OCI-LY7 (cell line): ENCODE results near the gene TRPM2. TPM values are rescaled to one million over a fixed set of nuclear protein-coding genes. Genes with fewer than 3 reads are reported as not detected.

Source experiments
- BruUV-seq: library from RNA; stranded (reverse); fragments of 400-500 nt; replicated peaks from 2 replicates; lab custom pipeline; 2021; lab: Mats Ljungman, UMichigan
- CTCF ChIA-PET: fragments of 300-600 bp; sonication (Branson Sonifier 250); formaldehyde crosslinking; loops from one replicate; lab custom pipeline; 2022; ENCODE audit warnings: antibody characterized with exemption; ENCODE audit not compliant: unreplicated experiment; lab: Charles Lee
- POLR2A ChIA-PET: fragments of 300-600 bp; sonication (Branson Sonifier 250); formaldehyde crosslinking; loops from one replicate; lab custom pipeline; 2022; ENCODE audit warnings: antibody characterized with exemption; lab: Charles Lee
- DNase-seq: peaks from one replicate; pipeline ENCODE4 v3.0.0-alpha.2; 2015; ENCODE audit warnings: low spot score
- H2AFZ ChIP-seq: fragments of 200-600 bp; sonication (generic), shearing (Covaris generic); 2 replicates; pipeline ENCODE4 v1.6.1; 2014; ENCODE audit warnings: mild to moderate bottlenecking, antibody characterized with exemption, low read length, moderate library complexity
- H3K27ac ChIP-seq: fragments of 200-600 bp; sonication (generic); 2 replicates; pipeline ENCODE4 v1.5.1; 2014; ENCODE audit warnings: mixed run types, low read depth, mild to moderate bottlenecking, moderate library complexity, low read length, inconsistent platforms; ENCODE audit not compliant: poor library complexity, severe bottlenecking
- H3K36me3 ChIP-seq: fragments of 200-600 bp; sonication (generic); 2 replicates; pipeline ENCODE4 v1.6.1; 2014; ENCODE audit warnings: mild to moderate bottlenecking, antibody characterized with exemption, low read length, moderate library complexity, mixed read lengths; ENCODE audit not compliant: insufficient read depth
- H3K4me1 ChIP-seq: fragments of 200-600 bp; sonication (generic); 2 replicates; pipeline ENCODE4 v1.5.1; 2014; ENCODE audit warnings: mild to moderate bottlenecking, low read length; ENCODE audit not compliant: insufficient read depth, poor library complexity, severe bottlenecking
- H3K4me2 ChIP-seq: fragments of 200-600 bp; sonication (generic); 2 replicates; pipeline ENCODE4 v1.6.1; 2014; ENCODE audit warnings: mild to moderate bottlenecking, low read length
- H3K4me3 ChIP-seq: fragments of 200-600 bp; sonication (generic); 2 replicates; pipeline ENCODE4 v1.5.1; 2014; ENCODE audit warnings: mild to moderate bottlenecking, low read depth, low read length; ENCODE audit not compliant: poor library complexity, severe bottlenecking
- H3K79me2 ChIP-seq: fragments of 200-600 bp; sonication (generic); 2 replicates; pipeline ENCODE4 v1.6.1; 2016; ENCODE audit warnings: low read depth, mild to moderate bottlenecking, low read length, moderate library complexity, mixed read lengths; ENCODE audit not compliant: insufficient read depth
- H3K9me2 ChIP-seq: fragments of 200-600 bp; sonication (generic); 2 replicates; pipeline ENCODE4 v1.6.1; 2016; ENCODE audit warnings: mild to moderate bottlenecking, low read length, mixed read lengths; ENCODE audit not compliant: insufficient read depth
- H3K9me3 ChIP-seq: fragments of 200-600 bp; sonication (generic); 2 replicates; pipeline ENCODE4 v1.6.1; 2014; ENCODE audit warnings: mild to moderate bottlenecking, mixed run types, low read length, mixed read lengths
- H4K20me1 ChIP-seq: fragments of 200-600 bp; sonication (generic); 2 replicates; pipeline ENCODE4 v1.6.1; 2014; ENCODE audit warnings: mild to moderate bottlenecking, antibody characterized with exemption, low read length, moderate library complexity, mixed read lengths; ENCODE audit not compliant: insufficient read depth
- CTCF ChIP-seq: fragments of 200-600 bp; sonication (generic); conservative IDR thresholded peaks from 2 replicates; pipeline ENCODE4 v1.5.1; 2014; ENCODE audit warnings: mild to moderate bottlenecking, antibody characterized with exemption, low read length, moderate library complexity, mixed read lengths
- EZH2phosphoT487 ChIP-seq: fragments of 200-600 bp; sonication (generic); IDR thresholded peaks from 2 replicates; pipeline ENCODE4 v1.6.1; 2018; ENCODE audit warnings: low read depth, borderline replicate concordance, mild to moderate bottlenecking, mixed run types, antibody characterized with exemption, low read length, moderate library complexity, mixed read lengths
- intact Hi-C: fragments of 100-400 bp; cut with micrococcal nuclease; formaldehyde crosslinking; loops from one replicate; pipeline ENCODE4 v1.10.0; 2022; ENCODE audit not compliant: unreplicated experiment
- total RNA-seq, 2 experiments: library from RNA; depleted of rRNA in 1 of 2; stranded (reverse); fragments of >200 nt in 1 of 2; shearing (Covaris generic) in 1 of 2; gene quantifications; 2 replicates each; pipeline ENCODE4 v1.2.3, GENCODE V29; 2014 to 2022

Gene TRPM2
- total RNA-seq, 2 experiments from 2014 or later = 1.8 to 7.1 TPM

DNA sequence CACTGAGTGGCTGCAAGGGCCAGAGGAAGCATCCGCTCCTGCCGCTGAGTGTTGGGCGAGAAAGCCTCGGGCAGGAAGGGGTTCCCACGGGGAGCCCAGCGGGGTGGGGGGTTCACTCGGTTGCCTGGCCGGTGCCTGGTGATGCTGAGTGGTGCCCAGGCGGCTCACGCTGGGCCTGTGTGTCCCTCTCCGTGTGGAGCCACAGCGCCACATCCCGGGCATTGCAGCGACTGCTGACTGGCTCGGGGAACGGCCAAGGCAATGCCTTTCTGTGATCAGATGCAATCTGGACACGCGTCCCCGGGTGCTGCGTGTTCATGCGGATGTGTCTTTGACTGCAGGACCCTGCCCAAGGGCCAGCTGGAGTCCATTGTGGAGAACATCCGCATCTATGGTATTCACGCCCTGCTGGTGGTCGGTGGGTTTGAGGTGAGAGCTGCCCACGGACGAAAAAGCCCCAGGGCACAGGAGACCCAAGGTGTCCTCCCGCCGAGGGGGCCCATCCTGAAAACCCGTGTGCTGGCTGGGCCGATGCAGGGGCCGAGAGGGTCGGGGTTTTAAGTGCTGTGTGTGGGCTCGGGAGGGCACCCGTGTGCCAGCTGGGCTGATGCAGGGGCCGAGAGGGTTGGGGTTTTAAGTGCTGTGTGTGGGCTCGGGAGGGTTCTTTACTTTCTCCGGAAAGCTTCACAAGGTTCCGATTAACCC is 30.6 kb upstream of the TRPM2 start:
- no peak overlapping the region for H3K4me3 ChIP-seq
- no peaks in the 10 kb centered on the region for H3K9me3 ChIP-seq
- intact Hi-C loops = no loop called here
- no peaks in the 10 kb centered on the region for H3K79me2 ChIP-seq
- ChIA-PET CTCF (no interaction called here), POLR2A (interaction anchor here (0.6 kb wide), 1 partner anchor 55 kb away, joined by 4 read pairs; no protein-coding TSS in a partner anchor)
- no peak overlapping the region for H3K27ac ChIP-seq
- H4K20me1 ChIP-seq = no peaks in the 10 kb centered on the region
- no peaks in the 10 kb centered on the region for H3K4me1 ChIP-seq
- BruUV-seq = no TSS peak
- H3K9me2 ChIP-seq = no peaks in the 10 kb centered on the region
- DNase-seq = no peak
- no peak overlapping the region for H2AFZ ChIP-seq
- no peak overlapping the region for H3K4me2 ChIP-seq
- H3K36me3 ChIP-seq = peaks cover 47% of the 10 kb centered on the region; the same call in 1 of the 2 replicates
- no peak for TF ChIP-seq EZH2phosphoT487
- no peak for TF ChIP-seq CTCF

- no peak overlapping the region for H3K27ac ChIP-seq
- no peak overlapping the region for H3K4me3 ChIP-seq
- no peak overlapping the region for H2AFZ ChIP-seq
- ChIA-PET CTCF (no interaction called here), POLR2A (no interaction called here)
- peaks cover 47% of the 10 kb centered on the region; the same call in 1 of the 2 replicates for H3K36me3 ChIP-seq
- no peaks in the 10 kb centered on the region for H3K79me2 ChIP-seq
- no peaks in the 10 kb centered on the region for H3K9me3 ChIP-seq
- TF ChIP-seq EZH2phosphoT487 (no peak), CTCF (no peak)
- no TSS peak for BruUV-seq
- H4K20me1 ChIP-seq = no peaks in the 10 kb centered on the region
- no peak for DNase-seq
- H3K4me1 ChIP-seq = no peaks in the 10 kb centered on the region
- H3K4me2 ChIP-seq = no peak overlapping the region
- no peaks in the 10 kb centered on the region for H3K9me2 ChIP-seq
- intact Hi-C loops = no loop called here
Observed at GRCh38 chr21:44323591-44323990, 29.8 kb upstream of the TRPM2 start.

DNA sequence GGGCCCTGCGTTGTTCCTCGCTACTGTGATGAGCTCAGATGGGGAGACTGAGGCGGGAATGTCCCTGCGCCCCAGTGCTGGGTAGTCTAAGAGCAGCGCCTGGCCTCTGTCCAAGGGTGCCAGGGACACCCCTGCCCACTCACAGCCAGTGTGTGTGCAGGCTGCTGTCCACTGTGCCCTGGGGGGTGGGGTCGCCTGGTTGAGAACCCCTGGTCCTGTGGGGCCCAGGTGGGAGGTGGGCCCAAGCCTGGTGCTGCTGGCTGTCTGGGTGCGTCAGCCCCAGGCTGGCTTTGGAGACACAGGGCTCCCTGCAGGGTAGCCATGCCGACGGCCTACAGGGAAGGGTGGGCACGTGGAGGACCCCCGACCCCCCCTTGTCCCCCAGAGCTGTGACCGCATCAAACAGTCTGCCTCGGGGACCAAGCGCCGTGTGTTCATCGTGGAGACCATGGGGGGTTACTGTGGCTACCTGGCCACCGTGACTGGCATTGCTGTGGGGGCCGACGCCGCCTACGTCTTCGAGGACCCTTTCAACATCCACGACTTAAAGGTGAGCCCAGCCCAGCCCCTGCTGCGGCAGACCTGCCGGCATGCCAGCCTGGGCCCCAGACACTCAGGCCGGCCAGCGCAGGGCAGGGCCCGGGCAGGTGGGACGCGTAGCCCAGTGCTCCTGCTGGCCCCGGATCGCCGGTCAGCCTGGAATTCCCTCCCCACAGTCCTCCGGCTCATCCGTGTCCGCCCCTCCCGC is 29.1 kb upstream of the TRPM2 start:
- TF ChIP-seq CTCF = no peak
- TF ChIP-seq EZH2phosphoT487 = no peak
- no peaks in the 10 kb centered on the region for H3K9me3 ChIP-seq
- no peak for DNase-seq
- no peaks in the 10 kb centered on the region for H3K9me2 ChIP-seq
- intact Hi-C loops = no loop called here
- peaks cover 45% of the 10 kb centered on the region; the same call in 1 of the 2 replicates for H3K36me3 ChIP-seq
- H4K20me1 ChIP-seq = no peaks in the 10 kb centered on the region
- ChIA-PET CTCF (no interaction called here), POLR2A (no interaction called here)
- H2AFZ ChIP-seq = no peak overlapping the region
- H3K79me2 ChIP-seq = no peaks in the 10 kb centered on the region
- no peak overlapping the region for H3K4me2 ChIP-seq
- no peaks in the 10 kb centered on the region for H3K4me1 ChIP-seq
- no TSS peak for BruUV-seq
- no peak overlapping the region for H3K4me3 ChIP-seq
- H3K27ac ChIP-seq = no peak overlapping the region
